Gastroesophageal sphincter (tissue), 4 donors: ENCODE data around the gene AK8. TPM values are rescaled to one million over a fixed set of nuclear protein-coding genes. Genes with fewer than 3 reads are reported as not detected.

Experiments used
- ATAC-seq: fragments of 150-250 bp; one replicate; pipeline ENCODE4 v1.9.1; 2016; ENCODE audit warnings: mild to moderate bottlenecking, moderate library complexity
- H3K27ac ChIP-seq, 4 donors: fragments of 200-600 bp; sonication (generic) in 3 of 4; 1 replicate in 3 of 4; 2 replicates in 1 of 4; pipeline ENCODE4 v1.5.1; 2016 to 2019
- H3K27me3 ChIP-seq: fragments of 200-600 bp; sonication (generic); one replicate; pipeline ENCODE4 v1.5.1; 2019
- H3K36me3 ChIP-seq, 2 donors: fragments of 200-600 bp; sonication (generic); one replicate each; pipeline ENCODE4 v1.5.1; 2019; ENCODE audit warnings: control low read depth in 1 of 2
- H3K4me1 ChIP-seq, 3 donors: fragments of 200-600 bp; sonication (generic); 1 replicate in 2 of 3; 2 replicates in 1 of 3; pipeline ENCODE4 v1.5.1; 2016 to 2019; ENCODE audit warnings: control low read depth in 2 of 3
- H3K4me3 ChIP-seq, 2 donors: fragments of 200-600 bp; sonication (generic); one replicate each; pipeline ENCODE4 v1.5.1; 2019; ENCODE audit warnings: mild to moderate bottlenecking in 1 of 2, moderate library complexity in 1 of 2
- H3K9me3 ChIP-seq, 3 donors: fragments of 200-600 bp; sonication (generic); one replicate each; pipeline ENCODE4 v1.5.1; 2017 to 2019; ENCODE audit warnings: control low read depth in 2 of 3
- EP300 ChIP-seq: sonication (generic); formaldehyde crosslinking; IDR thresholded peaks from one replicate; pipeline ENCODE4 v1.6.1; 2017; ENCODE audit warnings: antibody characterized with exemption, mild to moderate bottlenecking
- POLR2A ChIP-seq, 2 donors: fragments of 450-650 bp; IDR thresholded peaks; one replicate each; pipeline ENCODE4 v1.6.1; 2017; ENCODE audit warnings: antibody characterized with exemption in 2 of 2, mild to moderate bottlenecking in 2 of 2, moderate library complexity in 1 of 2
- POLR2AphosphoS5 ChIP-seq: sonication (generic); formaldehyde crosslinking; IDR thresholded peaks from one replicate; pipeline ENCODE4 v1.6.1; 2017; ENCODE audit warnings: antibody characterized with exemption
- WGBS, 2 donors: methylation state at CpG; one replicate each; pipeline ENCODE4 v1.1.5; 2018; ENCODE audit warnings: low coverage in 1 of 2; 5-methylcytosine and 5-hydroxymethylcytosine counted together
- total RNA-seq, 4 donors: library from RNA; depleted of rRNA; stranded (reverse); fragments of >200 nt; gene quantifications; one replicate each; pipeline ENCODE4 v1.1.0, GENCODE V29; 2016
- TF ChIP-seq, protein P1 (sequence below), 4 experiments: fragments of 200-600 bp in 2 of 4; fragments of 450-650 bp in 2 of 4; sonication (generic) in 1 of 4; IDR thresholded peaks; one replicate each; pipeline ENCODE4 v1.5.1; 2017 to 2019; ENCODE audit warnings: antibody characterized with exemption in 4 of 4, mild to moderate bottlenecking in 2 of 4, moderate library complexity in 2 of 4

The AK8 gene
- total RNA-seq, 4 donors from 2014 or later = 0.31 to 0.81 (median 0.63) TPM

- WGBS, 2 donors = 79% methylated on average over 4 of the region's 4 CpGs; no CpG with 5 or more reads in 1 of the 2 donors
- Histone ChIP-seq H3K27ac (no peak overlapping the region), H3K9me3 (no peaks in the 10 kb centered on the region), H3K4me3 (no peak overlapping the region), H3K4me1 (no peaks in the 10 kb centered on the region), H3K36me3 (no peaks in the 10 kb centered on the region), H3K27me3 (no peaks in the 10 kb centered on the region)
- ATAC-seq = no peak
- TF ChIP-seq POLR2AphosphoS5 = no peak
- TF ChIP-seq, protein P1, sequence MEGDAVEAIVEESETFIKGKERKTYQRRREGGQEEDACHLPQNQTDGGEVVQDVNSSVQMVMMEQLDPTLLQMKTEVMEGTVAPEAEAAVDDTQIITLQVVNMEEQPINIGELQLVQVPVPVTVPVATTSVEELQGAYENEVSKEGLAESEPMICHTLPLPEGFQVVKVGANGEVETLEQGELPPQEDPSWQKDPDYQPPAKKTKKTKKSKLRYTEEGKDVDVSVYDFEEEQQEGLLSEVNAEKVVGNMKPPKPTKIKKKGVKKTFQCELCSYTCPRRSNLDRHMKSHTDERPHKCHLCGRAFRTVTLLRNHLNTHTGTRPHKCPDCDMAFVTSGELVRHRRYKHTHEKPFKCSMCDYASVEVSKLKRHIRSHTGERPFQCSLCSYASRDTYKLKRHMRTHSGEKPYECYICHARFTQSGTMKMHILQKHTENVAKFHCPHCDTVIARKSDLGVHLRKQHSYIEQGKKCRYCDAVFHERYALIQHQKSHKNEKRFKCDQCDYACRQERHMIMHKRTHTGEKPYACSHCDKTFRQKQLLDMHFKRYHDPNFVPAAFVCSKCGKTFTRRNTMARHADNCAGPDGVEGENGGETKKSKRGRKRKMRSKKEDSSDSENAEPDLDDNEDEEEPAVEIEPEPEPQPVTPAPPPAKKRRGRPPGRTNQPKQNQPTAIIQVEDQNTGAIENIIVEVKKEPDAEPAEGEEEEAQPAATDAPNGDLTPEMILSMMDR (IDR thresholded peaks at IDR 0.05) = no peak
- no peak for TF ChIP-seq EP300
- no peak for TF ChIP-seq POLR2A (IDR thresholded peaks at IDR 0.05)
These were observed 39.8 kb downstream of the AK8 start for GRCh38 chr9:132838291-132838690.

GRCh38 chr9:132837501-132838286 is 40.4 kb downstream of the AK8 start:
- ATAC-seq = no peak
- H3K27me3 ChIP-seq = no peaks in the 10 kb centered on the region
- no peaks in the 10 kb centered on the region for H3K4me1 ChIP-seq
- H3K27ac ChIP-seq = no peak overlapping the region
- TF ChIP-seq, protein P1 (IDR thresholded peaks at IDR 0.05) = no peak
- TF ChIP-seq POLR2A (IDR thresholded peaks at IDR 0.05) = no peak
- TF ChIP-seq EP300 = no peak
- no peak for TF ChIP-seq POLR2AphosphoS5
- H3K36me3 ChIP-seq = no peaks in the 10 kb centered on the region
- no peaks in the 10 kb centered on the region for H3K9me3 ChIP-seq
- WGBS, 2 donors = 83 to 100% methylated on average over 1 to 6 of the region's 16 CpGs
- H3K4me3 ChIP-seq = no peak overlapping the region

DNA sequence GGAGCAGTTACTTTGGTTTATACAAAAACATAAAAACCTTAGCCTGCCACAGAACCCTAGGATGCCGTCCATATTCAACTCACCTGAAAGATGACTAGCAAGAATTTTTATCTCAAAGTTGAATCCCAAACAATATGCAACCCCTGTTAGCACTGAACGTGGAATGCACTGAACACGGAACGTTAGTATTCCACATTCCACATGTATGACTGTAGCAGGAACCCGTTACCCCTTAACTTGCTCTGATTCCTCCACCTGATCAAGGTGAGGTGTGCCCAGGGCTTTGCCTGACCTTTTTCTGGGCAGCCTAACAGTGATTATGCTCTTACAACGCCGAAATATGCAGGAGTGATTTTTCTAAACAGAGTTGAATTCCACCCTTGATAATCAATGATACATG is 43.7 kb downstream of the AK8 start:
- H3K27me3 ChIP-seq = peaks cover 3% of the 10 kb centered on the region
- H3K4me3 ChIP-seq = no peak overlapping the region
- H3K9me3 ChIP-seq = no peaks in the 10 kb centered on the region
- WGBS, 2 donors = 87 to 95% methylated on average over 7 of the region's 7 CpGs
- H3K4me1 ChIP-seq = no peaks in the 10 kb centered on the region
- TF ChIP-seq, protein P1 (IDR thresholded peaks at IDR 0.05) = no peak
- TF ChIP-seq POLR2A (IDR thresholded peaks at IDR 0.05) = no peak
- TF ChIP-seq EP300 = no peak
- no peak for TF ChIP-seq POLR2AphosphoS5
- H3K36me3 ChIP-seq = no peaks in the 10 kb centered on the region
- no peak for ATAC-seq
- H3K27ac ChIP-seq = no peak overlapping the region

DNA sequence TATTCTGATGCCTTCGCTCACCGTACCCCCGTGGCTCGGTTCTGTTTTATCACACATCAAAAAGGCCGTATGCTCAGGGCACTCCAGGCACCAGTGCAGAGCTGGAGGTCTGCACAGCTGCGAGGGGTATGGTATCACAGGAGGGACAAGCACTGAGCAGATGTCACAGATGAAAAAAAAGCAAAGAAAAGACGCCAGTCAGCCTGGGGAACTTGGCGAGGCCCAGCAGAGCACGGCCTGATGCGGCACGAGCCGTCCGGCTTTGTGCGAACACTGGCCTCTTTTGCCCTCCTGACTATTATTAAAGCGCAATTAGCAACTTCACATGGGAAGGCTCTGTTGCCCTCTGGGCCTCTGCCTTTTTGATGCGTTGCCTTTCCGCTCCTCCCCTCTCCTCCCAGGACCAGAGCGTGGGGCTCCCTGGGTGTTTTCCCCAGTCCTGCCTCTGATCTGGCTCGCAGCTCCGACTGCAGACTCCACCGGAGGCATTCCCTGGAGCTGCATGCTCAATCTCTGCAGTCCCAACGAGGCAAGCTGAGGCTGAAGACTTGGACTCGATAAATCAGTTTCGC is 44.4 kb downstream of the AK8 start:
- WGBS, 2 donors = 66 to 85% methylated on average over 11 to 15 of the region's 24 CpGs
- no peak overlapping the region for H3K4me3 ChIP-seq
- TF ChIP-seq, protein P1 (IDR thresholded peaks at IDR 0.05) = no peak
- TF ChIP-seq EP300 (no peak), POLR2A (IDR thresholded peaks at IDR 0.05) (no peak), POLR2AphosphoS5 (no peak)
- peaks cover 3% of the 10 kb centered on the region for H3K27me3 ChIP-seq
- no peak overlapping the region for H3K27ac ChIP-seq
- ATAC-seq = no peak
- H3K9me3 ChIP-seq = no peaks in the 10 kb centered on the region
- H3K4me1 ChIP-seq = no peaks in the 10 kb centered on the region
- no peaks in the 10 kb centered on the region for H3K36me3 ChIP-seq
